ENCODE data around the gene GUK1. TPM values are rescaled to one million over a fixed set of nuclear protein-coding genes. Genes with fewer than 3 reads are reported as not detected.

Gene GUK1
- total and polyA plus RNA-seq, 2 of the 8 experiments (the other 6 are each of a cell fraction or from before 2014, with no cell fraction given), result 68.5 to 183 TPM

- H3K79me2 ChIP-seq (ENCODE audit: control insufficient read depth in 1 of 2, insufficient read depth in 2 of 2, low read length in 2 of 2), result no peaks in the 10 kb centered on the region
- no peaks in the 10 kb centered on the region for H3K9me3 ChIP-seq (ENCODE audit: insufficient read depth in 2 of 2, low read depth in 1 of 2, low read length in 1 of 2)
- H3K36me3 ChIP-seq (ENCODE audit: control insufficient read depth in 2 of 4, insufficient read depth in 4 of 4, low read length in 3 of 4), result no peaks in the 10 kb centered on the region
- no peak overlapping the region for H4K5ac ChIP-seq (ENCODE audit: insufficient read length, low read depth, low read length)
- H3K27ac ChIP-seq (ENCODE audit: low read depth, low read length), result no peak overlapping the region
- H3K4me3 ChIP-seq (ENCODE audit: extremely low read depth in 1 of 4, insufficient read depth in 2 of 4, low read depth in 3 of 4, low read length in 4 of 4), result no peak overlapping the region
- H3K4ac ChIP-seq (replicated peaks; ENCODE audit: insufficient read length, low read depth, low read length), result no peak overlapping the region
- no peak overlapping the region for H4K91ac ChIP-seq (replicated peaks; ENCODE audit: insufficient read length, low read length)
- H3K23me2 ChIP-seq (ENCODE audit: low read depth, low read length), result no peaks in the 10 kb centered on the region
- no peak overlapping the region for H2BK5ac ChIP-seq (ENCODE audit: low read depth, low read length)
- H2BK15ac ChIP-seq (ENCODE audit: low read length), result no peak overlapping the region
- no peak overlapping the region for H3K18ac ChIP-seq (ENCODE audit: extremely low read depth, low read length)
- FAIRE-seq (no peak), DNase-seq (ENCODE audit: low read depth in 1 of 2, low spot score in 2 of 2) (no peak)
- H2BK120ac ChIP-seq (replicated peaks; ENCODE audit: low read depth, low read length), result no peak overlapping the region
- peaks cover 0 to 1% of the 10 kb centered on the region in 2 experiments for H4K20me1 ChIP-seq (replicated peaks in 1 of 2; ENCODE audit: control insufficient read depth in 1 of 2, insufficient read depth in 2 of 2, low read length in 2 of 2)
- H2AK5ac ChIP-seq (ENCODE audit: low read depth, low read length), result no peak overlapping the region
- no peak overlapping the region for H2BK12ac ChIP-seq (ENCODE audit: low read depth, low read length)
- no peak overlapping the region for H2BK20ac ChIP-seq (ENCODE audit: low read length)
- H3K14ac ChIP-seq (ENCODE audit: insufficient read length), result no peak overlapping the region
- H3K56ac ChIP-seq (replicated peaks; ENCODE audit: insufficient read length, low read depth, low read length), result no peak overlapping the region
- no peak overlapping the region for H2AFZ ChIP-seq (ENCODE audit: low read length)
- no peaks in the 10 kb centered on the region; the same call in 1 of the 2 replicates for H3K79me1 ChIP-seq (ENCODE audit: low read depth, low read length)
- 87% methylated on average over 9 of the region's 9 CpGs; no CpG with 5 or more reads in 1 of the 2 experiments for WGBS, 2 experiments (ENCODE audit: extremely low coverage in 1 of 2, insufficient coverage in 1 of 2, insufficient read length in 1 of 2, insufficient replicate concordance in 2 of 2, low coverage in 1 of 2, low lambda C conversion rate in 2 of 2, missing lambda C conversion rate in 1 of 2)
- ChIA-PET POLR2A (ENCODE audit: partially characterized antibody) (interaction anchor here (1.7 kb wide), 1 partner anchor 17 kb away, joined by 6 read pairs; the partner anchor contains the start of gene IBA57), CTCF (ENCODE audit: partially characterized antibody) (interaction anchor here (0.8 to 3.2 kb wide), 8 partner anchors 10 to 182 kb away, joined by 3 to 14 read pairs (median 4); no protein-coding TSS in a partner anchor)
- H3K4me1 ChIP-seq (replicated peaks in 1 of 4; ENCODE audit: control insufficient read depth in 3 of 4, insufficient read depth in 4 of 4, low read length in 3 of 4), result no peaks in the 10 kb centered on the region
- TF ChIP-seq CTBP2 (IDR thresholded peaks at IDR 0.05; ENCODE audit: borderline replicate concordance, insufficient read depth, insufficient read length, low read length) (no peak), HDAC6 (IDR thresholded peaks at IDR 0.05; ENCODE audit: low read depth, low read length) (no peak), SIN3A (conservative IDR thresholded peaks at IDR 0.05 in 1 of 2, IDR thresholded peaks at IDR 0.05 in 1 of 2; ENCODE audit: low read depth in 1 of 2, low read length in 2 of 2) (no peak), EP300 (IDR thresholded peaks at IDR 0.05; ENCODE audit: borderline replicate concordance in 1 of 2, low read depth in 2 of 2, low read length in 2 of 2) (no peak), EGR1 (IDR thresholded peaks at IDR 0.05; ENCODE audit: borderline replicate concordance, low read depth, low read length) (no peak), SRF (IDR thresholded peaks at IDR 0.05; ENCODE audit: low read depth, low read length) (no peak), E2F6 (IDR thresholded peaks at IDR 0.05) (no peak), TCF12 (IDR thresholded peaks at IDR 0.05; ENCODE audit: low read depth, low read length) (no peak), ATF2 (IDR thresholded peaks at IDR 0.05; ENCODE audit: low read length) (no peak)
- H3K4me2 ChIP-seq (ENCODE audit: insufficient read depth in 1 of 2, low read depth in 2 of 2, low read length in 2 of 2), result no peak overlapping the region
- H3K23ac ChIP-seq (ENCODE audit: insufficient read length), result no peak overlapping the region
- no peak overlapping the region for H4K8ac ChIP-seq (ENCODE audit: extremely low read depth, insufficient read depth, low read length)
- no peak overlapping the region for H3K9ac ChIP-seq (replicated peaks in 1 of 4; ENCODE audit: extremely low read depth in 1 of 4, low read depth in 3 of 4, low read length in 3 of 4)
- H3K27me3 ChIP-seq (replicated peaks in 1 of 4; ENCODE audit: control insufficient read depth in 3 of 4, extremely low read depth in 1 of 4, insufficient read depth in 3 of 4, low read length in 3 of 4), result no peaks in the 10 kb centered on the region; a peak in 1 of 7 replicates
Observed at GRCh38 chr1:228181645-228182034, 41.6 kb downstream of the GUK1 start.
